NK-92 treated with Interleukin-12 subunit alpha and Interleukin-12 subunit beta, amount 100 ng/mL, for 24 hours (cell line): ENCODE measurements around the gene MILR1.
"Not testable (repeated sequence)": the region's sequence is repeated elsewhere in the genome, so short reads cannot be mapped to it uniquely, and the experiment has no call there.

Source experiments
- DNase-seq: peaks from one replicate; lab custom pipeline; 2025; lab: John Stamatoyannopoulos, UW

The MILR1 gene

GRCh38 chr17:64448665-64449512, at the start of gene MILR1:
MILR1 (plus strand) TSS chr17:64449115; CDS start chr17:64449169, 54 bp downstream.
- DNase-seq, result no peak

GRCh38 chr17:64399767-64400156, 49.2 kb upstream of the MILR1 start:
- no peak for DNase-seq

GRCh38 chr17:64400642-64401041, 48.3 kb upstream of the MILR1 start:
- no peak for DNase-seq

- no peak for DNase-seq
These were observed 47.6 kb upstream of the MILR1 start for GRCh38 chr17:64401244-64401860.

GRCh38 chr17:64401941-64402340, 47.0 kb upstream of the MILR1 start:
- no peak for DNase-seq

GRCh38 chr17:64402469-64402868, 46.4 kb upstream of the MILR1 start:
- no peak for DNase-seq

- peak; percentile 29 for DNase-seq
These were observed 44.9 kb upstream of the MILR1 start for GRCh38 chr17:64403881-64404460.

GRCh38 chr17:64406321-64407200, 42.4 kb upstream of the MILR1 start:
- no peak for DNase-seq

GRCh38 chr17:64410750-64411490, 38.0 kb upstream of the MILR1 start:
- no peak for DNase-seq

- no peak for DNase-seq
These were observed 36.7 kb upstream of the MILR1 start for GRCh38 chr17:64411999-64412771.

- DNase-seq, result no peak
These were observed 36.0 kb upstream of the MILR1 start for GRCh38 chr17:64412944-64413381.

- DNase-seq, result no peak
These were observed 35.4 kb upstream of the MILR1 start for GRCh38 chr17:64413513-64413912.

- no peak for DNase-seq
These were observed 30.2 kb upstream of the MILR1 start for GRCh38 chr17:64418506-64419339.

GRCh38 chr17:64420143-64420670, 28.7 kb upstream of the MILR1 start:
- DNase-seq, result no peak

- DNase-seq, result not testable (repeated sequence)
These were observed 26.8 kb upstream of the MILR1 start for GRCh38 chr17:64422121-64422520.

GRCh38 chr17:64423881-64424280, 25.0 kb upstream of the MILR1 start:
- DNase-seq, result no peak

GRCh38 chr17:64424324-64424849, 24.5 kb upstream of the MILR1 start:
- DNase-seq, result no peak

GRCh38 chr17:64425191-64425590, 23.7 kb upstream of the MILR1 start:
- no peak for DNase-seq

GRCh38 chr17:64426596-64426995, 22.3 kb upstream of the MILR1 start:
- DNase-seq, result no peak
